ENCODE results near the gene RASGRF2. TPM values are rescaled to one million over a fixed set of nuclear protein-coding genes. Genes with fewer than 3 reads are reported as not detected.

RASGRF2 gene
- total RNA-seq, 1 donor from 2014 or later: 2.6 TPM

- no peak for DNase-seq (ENCODE audit: low read depth)
- no peak overlapping the region for H3K4me3 ChIP-seq (ENCODE audit: low read depth, low read length)
- TF ChIP-seq CTCF (conservative IDR thresholded peaks at IDR 0.05; ENCODE audit: low read depth, low read length): no peak
Measured at GRCh38 chr5:81183811-81184748, 223.9 kb downstream of the RASGRF2 start.

DNA sequence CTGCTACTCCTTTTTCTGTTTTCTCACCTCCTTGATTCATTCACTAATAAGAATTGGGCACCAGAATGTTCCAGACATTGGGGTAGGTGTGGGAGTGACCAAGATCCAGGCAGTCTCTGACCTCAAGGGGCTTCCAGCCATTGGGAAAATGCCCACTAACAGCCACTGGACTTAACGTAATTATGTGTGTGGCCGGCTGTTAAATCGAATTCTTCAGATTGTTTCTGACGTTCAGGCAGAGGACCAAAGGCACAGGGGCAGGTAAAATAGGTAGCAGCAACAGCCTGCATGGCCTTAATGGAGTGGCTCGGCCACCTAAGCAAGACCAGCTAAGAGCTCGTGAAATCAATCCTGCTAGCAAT, 224.6 kb downstream of the RASGRF2 start:
- no peak for DNase-seq (ENCODE audit: low read depth)
- H3K4me3 ChIP-seq (ENCODE audit: low read depth, low read length): no peak overlapping the region
- no peak for TF ChIP-seq CTCF (conservative IDR thresholded peaks at IDR 0.05; ENCODE audit: low read depth, low read length)

DNA sequence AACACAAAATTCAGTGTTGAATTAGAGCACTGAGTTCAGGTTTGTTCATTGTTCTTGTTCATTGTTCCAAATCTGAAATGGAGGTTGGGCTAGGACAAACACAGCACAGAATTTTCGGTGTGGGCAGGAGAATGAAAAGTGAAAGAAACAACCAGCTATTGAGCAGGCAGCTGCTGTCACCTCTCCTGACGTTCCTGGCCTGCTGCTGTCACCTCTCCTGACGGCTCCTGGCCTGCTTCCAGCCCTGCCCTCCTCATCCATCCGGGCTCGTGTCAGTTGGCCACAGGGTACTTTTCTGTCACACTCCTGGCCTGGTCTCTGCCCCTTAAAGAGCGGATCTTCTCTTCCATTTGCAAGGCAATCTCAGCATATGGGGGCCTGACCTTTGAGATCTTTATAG, 227.7 kb downstream of the RASGRF2 start:
- DNase-seq (ENCODE audit: low read depth): no peak
- no peak for TF ChIP-seq CTCF (conservative IDR thresholded peaks at IDR 0.05; ENCODE audit: low read depth, low read length)
- H3K4me3 ChIP-seq (ENCODE audit: low read depth, low read length): no peak overlapping the region

DNA sequence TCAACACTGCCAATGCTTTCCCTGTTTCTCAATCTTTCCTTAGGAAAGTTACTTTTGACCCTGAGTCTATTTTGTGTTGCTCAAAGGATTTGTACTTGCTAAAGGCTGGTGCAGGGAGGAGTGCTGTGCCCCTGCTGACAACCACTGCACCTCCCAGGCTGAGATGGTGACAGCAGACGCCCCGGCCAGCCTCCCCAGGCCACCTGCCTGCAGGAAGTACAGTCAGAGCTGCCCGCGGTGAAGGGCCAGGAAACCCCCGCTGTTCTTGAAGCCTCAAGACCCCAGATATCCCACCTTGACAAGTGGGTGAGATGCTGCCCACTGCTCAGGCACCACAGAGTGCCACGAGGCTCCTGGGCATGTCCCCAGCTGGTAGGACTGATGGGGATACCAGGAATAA, 228.8 kb downstream of the RASGRF2 start:
- no peak for TF ChIP-seq CTCF (conservative IDR thresholded peaks at IDR 0.05; ENCODE audit: low read depth, low read length)
- no peak for DNase-seq (ENCODE audit: low read depth)
- H3K4me3 ChIP-seq (ENCODE audit: low read depth, low read length): no peak overlapping the region

- H3K4me3 ChIP-seq (ENCODE audit: low read depth, low read length): no peak overlapping the region
- no peak for DNase-seq (ENCODE audit: low read depth)
- no peak for TF ChIP-seq CTCF (conservative IDR thresholded peaks at IDR 0.05; ENCODE audit: low read depth, low read length)
Measured at GRCh38 chr5:81189875-81190498, 229.8 kb downstream of the RASGRF2 start.

DNA sequence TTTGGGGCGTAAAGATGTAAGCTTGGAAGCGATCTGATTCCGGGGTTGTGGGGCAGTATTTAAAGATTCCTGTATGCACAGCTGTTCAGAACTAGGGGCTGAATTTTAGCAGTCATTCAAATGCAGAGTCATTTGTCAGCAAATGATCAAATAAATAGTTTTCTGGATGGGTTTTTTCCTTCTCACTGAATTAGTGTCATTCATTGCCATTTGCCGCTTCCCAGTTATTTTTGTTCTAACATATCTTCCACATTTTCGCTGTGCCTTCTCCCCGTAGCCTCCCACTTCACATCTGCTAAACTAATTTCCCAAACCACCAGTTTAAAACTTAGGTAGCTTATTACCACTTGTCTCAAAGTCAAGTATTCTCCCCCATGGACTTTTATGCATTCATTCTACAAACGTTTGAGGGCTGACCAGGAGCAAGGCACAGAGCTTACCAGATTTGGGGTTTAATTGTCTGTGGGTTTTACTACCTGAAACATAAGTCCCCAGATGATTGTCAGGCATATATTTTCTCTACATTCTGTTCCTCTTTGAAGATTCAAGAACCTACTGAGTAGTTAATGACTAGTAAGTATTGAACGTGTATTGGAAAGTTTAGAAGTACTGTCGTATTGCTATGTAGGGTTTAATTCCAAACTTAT, 231.7 kb downstream of the RASGRF2 start:
- no peak for TF ChIP-seq CTCF (conservative IDR thresholded peaks at IDR 0.05; ENCODE audit: low read depth, low read length)
- no peak for DNase-seq (ENCODE audit: low read depth)
- no peak overlapping the region for H3K4me3 ChIP-seq (ENCODE audit: low read depth, low read length)

Measured in epithelial cell of proximal tubule (primary cell).